Measurements from ENCODE around the gene RIMS1.

Gene RIMS1

GRCh38 chr6:72272958-72273357 lies 386.6 kb downstream of the RIMS1 start:
- Histone ChIP-seq H4K20me1 (ENCODE audit: insufficient read depth, low read length) (no peaks in the 10 kb centered on the region), H3K36me3 (ENCODE audit: insufficient read depth, low read length) (no peaks in the 10 kb centered on the region), H2AFZ (ENCODE audit: low read length) (no peak overlapping the region), H3K9me2 (ENCODE audit: low read depth, low read length) (no peaks in the 10 kb centered on the region), H3K4me1 (ENCODE audit: insufficient read depth, low read length, severe bottlenecking) (no peaks in the 10 kb centered on the region), H3K9ac (ENCODE audit: low read length) (no peak overlapping the region), H3K9me3 (ENCODE audit: low read length) (no peaks in the 10 kb centered on the region), H3K79me2 (ENCODE audit: insufficient read depth, low read length) (no peaks in the 10 kb centered on the region), H3K4me2 (ENCODE audit: low read length) (no peak overlapping the region), H3K27ac (ENCODE audit: low read depth, low read length, poor library complexity, severe bottlenecking) (no peak overlapping the region), H3K27me3 (ENCODE audit: insufficient read depth, low read length) (no peaks in the 10 kb centered on the region), H3K4me3 (ENCODE audit: low read depth, low read length, poor library complexity, severe bottlenecking) (no peak overlapping the region), H3F3A (ENCODE audit: insufficient read depth, low read length) (no peaks in the 10 kb centered on the region)
- no peak for TF ChIP-seq CTCF (IDR thresholded peaks at IDR 0.05; ENCODE audit: low read length)

- Histone ChIP-seq H3K36me3 (ENCODE audit: insufficient read depth, low read length) (no peaks in the 10 kb centered on the region), H3K27me3 (ENCODE audit: insufficient read depth, low read length) (no peaks in the 10 kb centered on the region), H4K20me1 (ENCODE audit: insufficient read depth, low read length) (no peaks in the 10 kb centered on the region), H3K9me2 (ENCODE audit: low read depth, low read length) (no peaks in the 10 kb centered on the region), H3K9ac (ENCODE audit: low read length) (no peak overlapping the region), H3K4me3 (ENCODE audit: low read depth, low read length, poor library complexity, severe bottlenecking) (no peak overlapping the region), H3K4me1 (ENCODE audit: insufficient read depth, low read length, severe bottlenecking) (no peaks in the 10 kb centered on the region), H3K4me2 (ENCODE audit: low read length) (no peak overlapping the region), H3F3A (ENCODE audit: insufficient read depth, low read length) (no peaks in the 10 kb centered on the region), H3K79me2 (ENCODE audit: insufficient read depth, low read length) (no peaks in the 10 kb centered on the region), H3K9me3 (ENCODE audit: low read length) (no peaks in the 10 kb centered on the region), H2AFZ (ENCODE audit: low read length) (no peak overlapping the region), H3K27ac (ENCODE audit: low read depth, low read length, poor library complexity, severe bottlenecking) (no peak overlapping the region)
- TF ChIP-seq EZH2 (IDR thresholded peaks at IDR 0.05; ENCODE audit: borderline replicate concordance, low read length): no peak
- TF ChIP-seq CTCF (IDR thresholded peaks at IDR 0.05; ENCODE audit: low read length): no peak
Measured at GRCh38 chr6:72275888-72276287, 389.5 kb downstream of the RIMS1 start.

GRCh38 chr6:72282201-72282600 lies 395.9 kb downstream of the RIMS1 start:
- Histone ChIP-seq H3K79me2 (ENCODE audit: insufficient read depth, low read length) (no peaks in the 10 kb centered on the region), H2AFZ (ENCODE audit: low read length) (no peak overlapping the region), H3K27me3 (ENCODE audit: insufficient read depth, low read length) (no peaks in the 10 kb centered on the region), H3F3A (ENCODE audit: insufficient read depth, low read length) (no peaks in the 10 kb centered on the region), H3K9me3 (ENCODE audit: low read length) (no peaks in the 10 kb centered on the region), H3K36me3 (ENCODE audit: insufficient read depth, low read length) (no peaks in the 10 kb centered on the region), H3K4me1 (ENCODE audit: insufficient read depth, low read length, severe bottlenecking) (no peaks in the 10 kb centered on the region), H3K9me2 (ENCODE audit: low read depth, low read length) (no peaks in the 10 kb centered on the region), H4K20me1 (ENCODE audit: insufficient read depth, low read length) (no peaks in the 10 kb centered on the region), H3K9ac (ENCODE audit: low read length) (no peak overlapping the region), H3K27ac (ENCODE audit: low read depth, low read length, poor library complexity, severe bottlenecking) (no peak overlapping the region), H3K4me3 (ENCODE audit: low read depth, low read length, poor library complexity, severe bottlenecking) (no peak overlapping the region), H3K4me2 (ENCODE audit: low read length) (no peak overlapping the region)
- TF ChIP-seq EZH2 (IDR thresholded peaks at IDR 0.05; ENCODE audit: borderline replicate concordance, low read length): no peak
- no peak for TF ChIP-seq CTCF (IDR thresholded peaks at IDR 0.05; ENCODE audit: low read length)

Measured in OCI-LY1 (cell line).